Sciatic nerve (tissue), 2 donors: ENCODE data around the gene CDH13. TPM values are rescaled to one million over a fixed set of nuclear protein-coding genes. Genes with fewer than 3 reads are reported as not detected.

Experiments
- ATAC-seq: fragments of 200-7000 bp; cut with Tn5 transposase; one replicate; pipeline ENCODE4 v1.9.1; 2020; ENCODE audit warnings: mild to moderate bottlenecking, moderate library complexity
- DNase-seq: peaks from one replicate; pipeline ENCODE4 v3.0.0-alpha.2; 2020; ENCODE audit warnings: low spot score
- intact Hi-C: fragments of 100-400 bp; cut with DNase I; formaldehyde crosslinking; loops from one replicate; pipeline ENCODE4 v1.14.2; 2022
- total RNA-seq: library from RNA; stranded (reverse); fragmentation: NEBNext Ultra II Directional; extraction: Animal tissue kit (Norgen Biotek cat#: 25700); gene quantifications from one replicate; pipeline ENCODE4 v1.2.1, GENCODE V29; 2021
- donor health status: DM: no; HTN: no; CAD: no.
- donor health status: DM: no; HTN: no; CAD: no.

CDH13 gene
- total RNA-seq, 1 donor from 2014 or later = 7.5 TPM

DNA sequence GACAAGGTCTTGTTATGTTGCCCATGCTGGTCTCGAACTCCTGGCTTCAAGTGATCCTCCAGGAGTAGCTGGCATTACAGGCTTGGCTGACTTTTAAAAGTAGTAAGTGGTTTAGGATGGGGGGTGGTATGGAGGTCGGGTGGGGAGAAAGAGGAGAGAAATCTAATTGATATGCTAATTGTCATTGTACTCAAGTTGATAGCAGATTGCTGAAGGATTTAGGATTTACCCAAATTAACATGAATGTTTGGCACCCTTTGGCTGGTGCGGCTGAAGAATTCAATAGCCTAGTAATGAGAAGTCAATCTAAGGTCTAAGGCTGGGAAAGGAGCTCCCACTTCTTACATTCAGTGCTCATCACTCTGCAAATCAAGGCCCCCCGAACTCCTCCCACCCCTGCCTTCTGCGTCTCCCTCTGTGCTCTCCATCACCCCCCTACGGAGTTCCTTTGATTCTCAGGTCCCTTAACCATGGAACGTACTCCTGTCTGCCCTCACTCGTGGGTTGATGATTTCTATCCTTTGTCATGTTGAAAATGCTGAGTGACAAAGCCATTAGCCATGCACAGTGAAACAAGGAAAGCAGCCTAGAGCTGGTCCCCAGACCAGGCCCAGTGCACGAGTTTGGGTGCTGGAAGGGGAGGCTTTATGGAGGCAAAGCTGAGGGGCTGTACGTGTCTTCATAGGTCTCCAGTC lies 17.3 kb downstream of the CDH13 start:
- no peak for DNase-seq
- intact Hi-C loops = no loop called here
- ATAC-seq = no peak

DNA sequence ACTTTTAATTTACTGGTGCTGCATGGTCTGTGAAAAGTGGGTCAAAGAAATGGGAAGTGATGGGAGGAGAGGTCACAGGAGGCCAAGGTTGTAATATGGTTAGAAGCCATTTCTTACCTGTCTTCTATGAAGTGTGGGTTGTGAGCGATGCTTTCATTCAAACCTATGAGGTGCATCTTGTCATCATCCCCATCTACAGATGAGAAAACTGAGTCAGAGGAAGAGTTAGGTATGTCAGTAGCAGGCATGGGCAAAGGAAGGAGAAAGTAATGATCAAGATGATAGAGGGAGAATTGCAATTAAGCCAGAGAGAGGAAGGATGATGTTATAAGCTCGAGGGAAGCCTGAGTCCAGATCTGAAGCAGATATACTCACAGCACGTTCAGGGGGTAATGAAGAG lies 19.7 kb downstream of the CDH13 start:
- ATAC-seq = no peak
- intact Hi-C loops = no loop called here
- DNase-seq = no peak

DNA sequence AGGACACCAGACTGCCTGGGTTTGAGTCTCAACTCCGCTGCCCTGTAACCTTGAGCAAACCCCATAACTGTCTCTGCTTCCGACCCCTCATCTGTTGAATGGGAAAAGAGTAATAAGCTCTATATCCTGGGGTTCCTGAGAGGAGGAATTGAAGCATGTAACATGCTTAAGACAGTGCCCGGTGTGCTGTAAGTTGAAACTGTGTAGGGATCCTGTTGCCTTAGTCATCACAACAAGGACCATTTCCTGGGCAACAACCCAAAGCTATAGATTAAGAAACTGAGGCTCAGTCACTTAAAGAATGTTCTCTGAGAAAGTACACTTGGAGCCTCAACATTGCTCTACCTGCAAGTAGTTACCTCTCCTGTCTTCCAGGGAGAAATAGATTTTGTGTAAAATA lies 23.0 kb downstream of the CDH13 start:
- ATAC-seq = no peak
- DNase-seq = no peak
- intact Hi-C loops = no loop called here

DNA sequence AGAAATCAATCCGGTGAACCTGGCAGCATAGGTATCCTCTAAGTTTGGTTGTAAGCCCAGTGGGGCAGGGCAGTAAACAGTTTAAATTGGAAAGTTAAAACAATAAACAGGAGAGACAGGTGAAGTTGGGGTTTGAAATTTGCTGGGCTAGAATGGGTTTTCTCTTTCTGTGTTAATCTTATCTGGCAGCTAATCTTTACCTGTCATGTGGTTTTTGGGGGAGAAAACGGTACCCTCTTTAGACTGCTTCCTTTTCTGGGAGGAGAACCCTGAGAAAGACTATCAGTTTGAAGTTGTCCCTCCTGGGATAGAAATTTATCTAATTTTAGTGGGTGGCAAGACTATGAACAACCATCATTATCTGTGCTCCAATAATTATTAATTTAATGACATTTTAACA lies 24.0 kb downstream of the CDH13 start:
- intact Hi-C loops = no loop called here
- DNase-seq = no peak
- no peak for ATAC-seq

DNA sequence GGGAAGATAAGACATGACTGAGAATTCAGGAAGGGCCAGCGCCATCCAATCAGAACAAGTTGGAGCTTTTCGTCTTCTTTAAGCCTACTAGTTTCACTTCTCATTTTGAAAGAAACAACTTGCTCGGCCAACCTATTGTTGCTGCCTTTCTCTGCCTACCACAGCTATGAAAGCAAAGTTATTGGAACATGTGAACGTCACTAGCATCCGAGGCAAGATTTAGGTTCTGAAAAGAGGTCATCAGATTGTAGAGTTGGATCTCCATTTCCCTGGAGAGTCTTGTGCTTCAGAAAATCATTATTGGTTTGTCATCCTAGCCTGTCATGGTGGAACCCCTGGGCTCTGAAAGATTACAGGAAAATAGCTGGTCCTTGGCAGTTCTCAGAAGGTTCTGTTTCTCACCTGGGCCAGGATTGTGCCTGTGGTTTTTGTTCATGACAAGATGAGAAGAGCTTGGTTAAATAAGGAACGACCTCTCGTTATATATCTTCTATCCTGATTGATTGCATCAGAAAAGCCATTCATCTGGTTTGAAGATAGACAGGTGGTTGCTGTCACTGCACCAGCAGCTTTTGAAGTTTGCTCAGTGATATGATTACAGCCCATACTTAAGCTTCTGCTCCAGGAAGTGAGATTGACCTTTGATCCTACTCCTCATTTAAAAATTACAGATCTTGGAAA lies 25.3 kb downstream of the CDH13 start:
- DNase-seq = no peak
- no peak for ATAC-seq
- intact Hi-C loops = no loop called here

DNA sequence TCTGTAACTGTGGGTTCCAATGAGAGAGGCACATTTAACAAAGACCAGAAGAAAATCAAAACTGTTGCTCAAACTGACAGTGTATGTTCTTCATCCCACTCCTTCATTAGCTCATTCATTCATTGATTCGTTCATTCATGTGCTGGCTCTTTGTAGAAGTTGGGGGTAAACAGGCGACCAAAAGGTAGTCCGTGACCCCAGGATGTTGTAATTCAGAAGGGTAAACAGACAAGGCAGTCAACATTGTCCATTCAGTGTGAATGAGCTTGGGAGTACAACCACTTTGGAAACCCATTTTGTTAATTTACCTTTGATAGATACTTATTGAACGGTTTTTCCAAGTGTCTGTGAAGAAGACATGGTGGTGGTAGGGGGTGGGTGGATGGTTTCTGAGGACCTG lies 26.1 kb downstream of the CDH13 start:
- intact Hi-C loops = no loop called here
- DNase-seq (no peak), ATAC-seq (no peak)

DNA sequence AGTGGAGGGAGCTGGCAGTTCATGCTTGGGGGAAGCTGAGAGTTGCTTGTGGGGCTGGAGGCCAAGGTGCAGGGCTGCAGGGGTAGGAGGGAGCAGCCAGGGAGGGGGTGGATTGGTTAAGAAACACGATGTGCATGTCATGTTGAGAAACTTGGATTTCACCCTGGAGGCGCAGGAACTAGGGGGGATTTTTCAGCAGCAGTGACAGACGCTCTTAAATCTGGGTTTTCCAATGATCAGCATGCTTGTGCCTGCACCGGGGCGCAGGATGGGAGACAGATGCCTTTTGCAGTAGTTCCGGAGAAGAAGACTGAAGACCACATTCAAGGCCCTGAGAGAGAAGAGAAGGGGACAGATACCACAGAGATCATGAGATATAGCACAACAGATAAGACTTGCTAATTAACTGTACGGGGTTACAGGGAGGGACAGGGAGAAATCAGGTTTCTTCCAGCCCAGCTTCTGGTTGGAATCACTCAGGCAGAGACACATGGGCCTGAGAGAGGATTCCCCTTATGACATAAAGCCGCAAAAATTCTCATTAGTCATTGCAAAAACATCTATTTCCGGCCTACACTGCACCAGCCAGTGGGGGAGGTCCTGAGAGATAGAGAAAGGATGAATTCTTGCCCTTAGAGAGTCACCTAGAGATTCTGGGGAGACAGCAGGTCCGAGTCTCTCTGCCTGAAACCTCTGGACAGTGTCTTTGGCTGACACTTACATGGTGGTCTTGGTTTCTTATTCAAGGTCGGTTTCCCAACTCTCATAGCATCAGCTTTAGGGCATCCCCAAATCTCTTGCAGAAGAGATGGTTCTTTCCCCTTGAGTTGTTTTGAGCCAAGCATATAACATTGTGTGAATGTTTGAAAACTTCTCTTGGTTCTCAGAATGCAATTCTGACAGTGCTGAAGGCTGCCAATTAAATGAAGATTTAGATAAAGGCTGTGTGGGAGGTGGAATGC lies 27.1 kb downstream of the CDH13 start:
- ATAC-seq = peak; percentile 50
- no peak for DNase-seq
- intact Hi-C loops = no loop called here

DNA sequence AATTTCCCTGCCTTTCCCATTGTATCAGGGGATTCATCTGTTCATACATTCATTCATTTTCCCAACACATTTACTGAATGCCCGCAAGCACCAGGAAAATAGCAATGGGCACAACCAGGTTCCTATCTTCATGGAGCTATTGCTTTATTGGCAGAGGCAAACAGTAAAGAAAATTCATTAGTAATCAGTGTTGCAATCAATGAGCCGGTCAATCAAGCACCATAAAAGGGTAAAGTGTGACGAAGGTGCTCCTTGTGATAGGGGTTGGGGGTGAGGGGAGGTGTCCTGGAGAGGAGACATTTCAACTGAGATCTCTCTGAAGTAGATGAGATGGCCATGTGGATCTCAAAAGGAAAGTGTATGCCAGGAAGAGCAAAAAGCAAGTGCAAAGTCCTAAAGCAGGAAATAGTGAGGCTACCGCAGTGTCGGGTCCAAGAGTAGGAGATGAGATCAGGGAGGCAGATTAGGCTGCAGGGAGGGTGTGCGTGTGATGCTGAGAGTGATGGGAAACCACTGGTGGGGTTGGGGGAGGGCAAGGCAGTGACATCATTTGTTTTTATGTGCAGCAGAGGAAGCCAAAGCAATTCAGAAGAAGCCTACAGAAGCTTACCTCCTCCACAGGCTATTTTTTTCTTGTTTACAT lies 28.4 kb downstream of the CDH13 start:
- peak; percentile 45 for ATAC-seq
- no peak for DNase-seq
- intact Hi-C loops = no loop called here

DNA sequence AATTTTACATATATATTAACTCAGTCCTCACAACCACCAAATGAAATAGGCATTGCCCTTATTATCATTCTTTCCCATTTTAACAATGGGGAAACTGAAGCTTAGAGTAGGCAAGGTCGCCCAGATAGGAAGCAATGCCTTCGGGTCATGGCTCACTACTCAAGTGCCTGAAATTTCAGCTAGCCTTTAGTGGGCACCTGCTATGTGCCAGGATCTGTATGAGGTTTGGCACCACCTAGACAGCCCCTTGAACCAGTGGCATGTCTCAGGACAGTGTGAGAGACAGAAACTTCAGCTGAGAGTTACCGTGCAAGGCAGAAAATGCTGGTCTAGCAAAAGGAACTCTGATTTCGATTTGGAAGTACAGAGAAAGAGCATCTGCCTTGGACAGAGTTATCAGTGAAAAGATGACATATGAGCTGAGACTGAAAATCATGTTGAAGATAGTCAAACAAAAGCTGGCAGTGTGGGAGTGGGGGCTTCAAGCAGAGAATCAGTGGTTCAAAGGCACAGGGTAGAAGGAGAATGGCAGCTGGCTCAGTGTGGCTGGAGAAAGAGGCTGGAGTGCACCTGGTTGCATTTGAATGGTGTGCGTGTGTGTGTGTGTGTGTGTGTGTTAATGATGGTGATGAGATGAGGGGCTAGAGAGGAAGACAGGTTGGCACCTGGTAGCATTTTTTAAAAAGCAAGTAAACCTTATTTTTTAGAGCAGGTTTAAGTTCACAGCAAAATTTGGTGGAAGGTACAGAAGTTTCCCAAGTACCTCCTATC lies 29.1 kb downstream of the CDH13 start:
- DNase-seq = no peak
- no peak for ATAC-seq
- intact Hi-C loops = no loop called here

DNA sequence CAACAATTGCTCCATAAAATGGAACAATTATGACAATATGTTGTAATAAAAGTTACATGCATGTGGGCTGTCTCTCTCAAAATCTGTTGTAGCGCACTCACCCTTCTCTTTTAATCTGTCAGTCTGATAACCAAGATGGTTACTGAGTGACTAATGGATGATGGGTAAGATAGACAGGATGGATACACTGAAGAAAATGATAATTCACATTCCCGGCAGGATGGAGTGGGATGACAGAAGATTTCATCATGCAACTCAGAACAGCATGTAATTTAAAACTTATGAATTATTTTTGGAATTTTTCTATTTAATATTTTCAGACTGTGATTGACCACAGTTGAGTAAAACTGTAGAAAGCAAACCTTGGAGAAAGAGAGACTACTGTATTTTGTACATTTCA lies 30.5 kb downstream of the CDH13 start:
- no peak for ATAC-seq
- intact Hi-C loops = no loop called here
- no peak for DNase-seq

DNA sequence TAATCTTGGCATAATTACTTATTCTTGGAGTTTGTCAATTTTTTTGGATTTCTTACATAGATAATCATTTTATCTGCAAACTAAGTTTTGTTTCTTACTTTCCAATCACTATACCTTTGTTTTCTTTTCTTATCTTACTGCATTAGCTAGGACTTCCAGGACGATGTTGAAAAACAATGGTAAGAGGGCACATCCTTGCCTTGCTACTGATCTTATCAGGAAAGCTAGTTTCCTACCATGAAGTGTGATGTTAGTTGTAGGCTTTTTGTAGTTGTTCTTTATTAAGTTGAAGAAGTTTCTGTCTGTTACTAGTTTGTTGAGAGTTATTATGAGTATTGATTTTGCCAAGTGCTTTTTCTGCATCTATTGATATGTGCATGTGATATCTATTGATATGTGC lies 31.0 kb downstream of the CDH13 start:
- no peak for ATAC-seq
- intact Hi-C loops = no loop called here
- no peak for DNase-seq

DNA sequence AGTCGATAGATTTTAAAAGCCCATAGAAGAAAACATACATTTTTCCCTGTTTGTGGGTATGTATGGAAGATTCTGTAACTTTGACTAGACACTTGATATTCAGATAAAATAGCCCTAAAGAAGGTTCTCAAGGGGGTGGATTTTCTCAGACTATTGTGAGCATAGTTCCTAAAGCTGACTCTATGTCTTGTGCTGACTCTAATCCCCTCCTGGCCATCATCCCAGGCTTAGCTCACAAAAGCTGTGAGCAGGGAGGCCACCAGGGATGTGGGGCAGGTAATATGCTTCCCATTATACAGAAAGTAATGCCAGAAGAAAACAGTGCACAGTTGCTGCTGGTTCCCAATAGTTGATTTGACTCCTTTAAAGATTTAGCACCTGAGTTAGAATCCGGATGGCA lies 32.0 kb downstream of the CDH13 start:
- DNase-seq = no peak
- intact Hi-C loops = no loop called here
- ATAC-seq = no peak

DNA sequence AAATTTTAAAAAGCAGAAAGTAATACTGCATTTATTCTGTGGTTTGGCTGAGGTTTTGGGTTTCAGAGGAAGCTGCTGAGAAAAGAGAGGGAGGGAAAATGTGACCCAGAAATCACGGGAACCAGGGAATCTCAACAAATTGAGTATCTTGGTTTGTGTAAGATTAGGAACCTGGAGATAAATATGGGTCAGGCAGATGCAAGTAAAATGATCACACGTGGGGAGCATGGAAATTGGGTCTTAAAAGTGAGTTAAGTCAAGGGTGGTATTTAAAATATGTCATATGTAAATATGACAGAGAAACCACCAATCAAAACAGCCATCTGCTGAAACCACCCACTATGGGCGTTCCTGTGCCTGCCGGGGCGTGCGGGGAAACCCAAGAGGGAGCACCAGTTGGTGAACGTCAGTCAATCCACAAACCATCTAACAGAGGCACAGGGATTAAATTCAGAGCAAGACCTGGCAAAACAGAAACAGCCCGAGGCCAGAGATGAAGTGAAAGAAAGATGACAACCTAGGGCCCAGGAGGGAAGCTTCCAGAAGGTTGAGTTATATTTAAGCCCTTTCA lies 33.4 kb downstream of the CDH13 start:
- intact Hi-C loops = no loop called here
- ATAC-seq = no peak
- DNase-seq = no peak

DNA sequence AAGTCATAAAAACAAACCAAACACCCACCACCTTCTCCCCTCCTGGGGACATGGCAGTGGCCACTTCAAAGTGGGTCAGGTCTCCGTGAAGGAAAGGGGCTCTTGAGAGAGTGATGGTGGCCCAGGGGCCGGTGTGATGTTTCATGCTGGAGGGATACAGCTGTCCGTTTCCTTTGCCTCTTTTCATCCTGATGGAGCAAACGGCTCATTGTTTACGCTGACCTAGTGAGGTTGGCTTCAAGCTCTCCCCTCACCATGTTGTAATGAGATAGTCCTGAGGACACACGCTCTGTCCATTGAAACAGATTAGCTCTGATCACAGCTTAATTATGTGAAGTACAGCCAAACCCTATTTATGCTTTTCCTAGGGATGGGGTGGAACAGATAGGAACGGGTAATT lies 34.2 kb downstream of the CDH13 start:
- intact Hi-C loops = no loop called here

DNA sequence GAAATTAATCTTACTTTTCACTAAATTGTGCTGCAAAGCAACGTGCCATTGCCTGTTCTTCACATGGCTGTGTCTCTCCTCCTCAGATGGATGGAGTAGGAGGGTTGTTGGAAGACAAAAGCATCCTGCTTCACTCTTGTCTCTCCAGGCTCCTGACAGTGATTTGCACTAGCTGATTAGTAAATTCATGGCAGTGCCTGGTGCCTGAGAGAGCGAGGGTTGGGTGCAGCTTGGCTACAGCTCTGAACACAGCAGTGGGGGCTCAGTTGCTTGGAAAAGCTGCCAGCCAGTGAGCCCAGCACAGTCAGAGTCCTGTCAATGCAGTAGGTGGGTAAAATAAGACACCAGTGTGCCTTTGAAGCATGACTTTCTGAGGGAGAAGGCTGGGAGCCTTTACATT lies 37.4 kb downstream of the CDH13 start:
- ATAC-seq (no peak), DNase-seq (no peak)
- intact Hi-C loops = no loop called here

More for the DNA sequence above, 34.2 kb downstream of the CDH13 start:
- ATAC-seq (no peak), DNase-seq (no peak)

DNA sequence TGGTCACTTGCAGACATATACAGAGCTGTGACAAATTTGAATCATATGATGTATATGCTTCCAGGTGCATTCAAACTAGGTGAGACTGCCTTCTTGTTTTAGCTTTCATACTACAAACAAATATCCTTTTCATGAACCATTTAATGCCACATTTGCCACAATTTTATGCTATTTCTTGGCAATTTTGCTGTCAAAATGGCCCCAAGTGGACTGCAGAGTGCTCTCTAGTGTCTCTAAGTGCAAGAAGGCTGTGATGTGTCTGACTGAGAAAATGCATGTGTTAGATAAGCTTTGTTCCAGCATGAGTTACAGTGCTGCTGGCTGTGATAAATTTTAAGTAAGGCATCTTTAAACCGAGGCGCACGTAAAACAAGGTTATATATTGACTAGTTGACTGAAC lies 38.3 kb downstream of the CDH13 start:
- ATAC-seq (no peak), DNase-seq (no peak)
- intact Hi-C loops = no loop called here

DNA sequence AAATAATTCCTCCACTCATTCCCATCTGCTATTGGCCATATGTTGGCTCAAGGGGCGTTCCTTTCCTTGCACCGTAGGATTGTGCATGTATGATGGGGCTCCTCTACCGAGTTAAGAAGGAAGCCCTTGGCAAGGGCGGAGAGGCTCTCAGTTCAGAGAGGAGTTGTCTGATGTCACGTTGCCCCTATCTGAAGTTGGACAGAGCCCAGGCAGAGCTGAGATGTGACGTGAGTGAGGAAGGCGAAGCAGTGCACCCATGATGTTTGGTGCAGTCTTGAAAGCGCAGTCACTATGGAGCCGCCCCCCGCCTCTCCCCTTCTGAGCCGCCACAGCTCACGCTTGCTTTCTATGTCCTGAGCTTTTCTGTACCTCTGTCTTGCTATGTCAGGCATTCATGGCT lies 40.7 kb downstream of the CDH13 start:
- DNase-seq (no peak), ATAC-seq (no peak)
- intact Hi-C loops = no loop called here

DNA sequence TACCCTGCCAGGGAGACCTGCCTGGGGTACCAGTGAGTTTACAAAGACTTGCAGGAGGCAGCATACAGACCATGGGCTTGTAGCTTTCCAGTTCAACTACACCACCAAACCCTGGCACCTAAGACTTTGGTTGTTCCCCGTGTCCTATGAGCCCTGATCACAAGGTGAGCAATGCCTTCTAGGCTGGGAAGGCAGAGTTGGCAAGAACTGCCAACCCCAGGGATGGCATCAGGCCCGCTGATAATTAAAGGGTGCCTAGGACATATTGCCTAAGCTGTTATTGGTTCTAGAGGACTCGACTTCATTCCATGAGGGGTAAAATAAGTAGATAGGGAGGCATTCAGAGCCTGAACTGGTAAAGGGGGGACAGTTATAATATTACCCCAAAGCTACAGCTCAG lies 41.3 kb downstream of the CDH13 start:
- DNase-seq = no peak
- ATAC-seq = no peak
- intact Hi-C loops = no loop called here
